GM21576 (cell line): ENCODE measurements around the gene KRTAP5-6.
"Not testable (repeated sequence)": the region's sequence is repeated elsewhere in the genome, so short reads cannot be mapped to it uniquely, and the experiment has no call there.

Source experiments
- ATAC-seq: cut with Tn5 transposase; IDR thresholded peaks from one replicate; pipeline ENCODE4 v1.9.1; 2021; ENCODE audit warnings: mild to moderate bottlenecking, moderate library complexity; ENCODE audit not compliant: unreplicated experiment

KRTAP5-6 gene

GRCh38 chr11:1661454-1662269 is 35.3 kb upstream of the KRTAP5-6 start:
- ATAC-seq = not testable (repeated sequence)

DNA sequence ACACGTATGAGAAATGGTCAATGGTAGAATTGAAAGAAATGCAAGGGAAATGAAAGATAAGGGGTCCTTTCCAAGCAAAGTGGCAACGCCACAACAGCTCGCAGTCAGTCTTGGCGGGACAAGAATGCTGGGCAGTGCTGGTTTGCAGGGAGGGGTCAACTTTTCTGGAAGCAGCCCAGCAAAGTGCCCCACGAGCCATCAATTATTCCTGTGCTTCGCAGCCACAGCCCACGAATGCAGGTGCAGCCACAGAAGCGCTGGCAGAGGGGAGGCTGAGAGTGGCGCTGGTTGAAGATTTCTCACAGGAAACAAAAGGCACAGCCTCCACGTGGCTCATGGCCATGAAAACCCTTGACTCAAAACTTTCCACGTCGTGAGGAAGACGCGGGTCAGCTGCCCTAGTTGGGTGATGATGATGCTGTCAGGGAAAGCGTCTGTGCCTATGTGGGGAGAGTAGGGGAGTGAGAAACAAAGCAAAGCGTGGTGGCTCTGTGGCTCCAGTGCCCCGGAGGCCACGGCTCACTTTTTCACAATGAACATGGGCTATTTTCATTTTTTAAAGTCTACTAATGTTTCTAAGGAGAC is 34.2 kb upstream of the KRTAP5-6 start:
- not testable (repeated sequence) for ATAC-seq

DNA sequence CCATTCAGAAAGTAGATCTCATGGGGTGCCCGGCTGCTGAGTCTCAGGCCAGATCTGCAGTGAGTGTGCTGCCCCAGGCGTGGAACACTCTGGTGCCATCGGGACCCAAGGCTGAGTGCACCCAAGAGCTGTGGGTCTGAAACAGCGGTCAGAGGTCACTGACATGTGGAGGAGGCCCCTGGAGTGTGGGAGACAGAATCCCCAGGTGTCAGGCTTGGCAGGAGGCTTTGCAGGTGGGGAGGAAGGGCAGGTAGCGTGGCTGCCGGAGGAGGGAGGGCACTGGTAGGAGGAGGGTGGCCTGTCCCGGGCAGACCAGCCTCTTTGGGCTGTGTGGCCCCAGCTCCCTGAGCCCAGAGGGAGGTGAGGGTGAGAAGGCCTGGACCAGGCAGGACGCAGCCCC is 31.7 kb upstream of the KRTAP5-6 start:
- no peak for ATAC-seq

DNA sequence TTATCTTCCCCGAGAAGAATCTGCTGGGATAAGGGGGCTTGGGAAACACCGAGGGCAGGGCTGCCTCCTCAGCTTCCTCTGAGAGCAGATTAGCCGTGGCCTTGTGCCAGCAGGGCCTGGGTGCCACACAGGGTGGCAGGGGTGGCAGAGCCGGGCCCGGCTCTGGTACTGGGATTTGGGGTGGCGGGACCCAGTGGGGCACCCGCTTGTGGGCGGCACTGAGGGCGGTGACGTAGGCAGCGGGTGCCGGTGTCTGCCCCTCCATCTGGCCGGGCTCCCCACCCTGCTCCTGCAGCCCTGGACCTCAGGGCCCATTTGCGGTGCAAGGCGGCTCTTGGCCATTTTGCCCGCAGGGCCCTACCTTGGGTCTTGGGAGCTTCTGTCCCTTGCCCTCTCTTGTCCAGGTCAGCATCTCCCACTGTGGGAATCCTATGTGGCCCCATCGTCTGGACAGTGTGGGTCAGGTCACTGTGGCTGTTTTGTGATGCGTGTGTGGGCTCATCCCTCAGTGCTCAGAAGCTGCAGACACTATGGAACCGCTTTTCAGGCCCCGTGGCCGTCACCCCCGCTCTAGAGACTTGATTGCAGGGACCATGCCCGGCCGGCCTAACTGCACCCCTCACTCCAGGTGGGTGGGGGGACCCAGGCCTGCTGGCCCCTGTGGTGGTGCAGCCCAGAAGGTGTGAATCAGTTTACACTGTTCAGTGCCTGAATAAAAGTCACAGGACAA is 29.7 kb upstream of the KRTAP5-6 start:
- ATAC-seq = no peak

- ATAC-seq = no peak
Observed at GRCh38 chr11:1667906-1668305, 29.1 kb upstream of the KRTAP5-6 start.

GRCh38 chr11:1668911-1669473 is 28.0 kb upstream of the KRTAP5-6 start:
- no peak for ATAC-seq

DNA sequence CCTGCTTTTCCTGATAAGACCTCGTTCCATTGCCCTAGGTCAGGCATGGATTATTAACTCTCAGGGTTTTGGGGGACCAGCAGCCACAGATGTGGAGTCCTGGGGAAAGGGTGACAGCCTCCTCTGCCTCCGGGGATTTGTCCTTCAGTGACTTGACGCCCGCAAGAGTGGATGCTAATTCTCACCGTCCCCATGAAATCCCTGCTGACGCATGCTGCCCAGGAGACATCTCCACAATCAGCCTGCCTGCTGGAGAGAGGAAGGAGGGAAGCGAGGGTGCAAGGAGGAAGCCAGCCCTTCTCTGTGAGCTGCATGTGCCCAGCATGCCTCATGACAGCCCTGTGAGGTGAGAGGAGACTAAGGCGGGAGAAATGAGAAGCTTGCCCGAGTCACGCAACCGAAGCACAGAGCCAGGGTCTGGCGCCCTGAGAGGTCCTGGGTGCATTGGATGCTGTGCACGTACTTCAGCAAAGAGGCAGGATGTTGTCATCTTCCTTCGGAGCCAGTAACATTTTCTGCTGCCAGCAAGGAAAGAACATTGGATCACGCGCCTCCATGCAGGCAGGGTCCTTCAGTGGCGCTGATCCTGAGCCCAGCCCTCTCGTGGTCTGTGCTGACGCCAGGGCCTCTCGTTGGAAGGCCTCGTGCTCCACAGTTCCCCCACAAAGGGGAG is 27.3 kb upstream of the KRTAP5-6 start:
- ATAC-seq = no peak

DNA sequence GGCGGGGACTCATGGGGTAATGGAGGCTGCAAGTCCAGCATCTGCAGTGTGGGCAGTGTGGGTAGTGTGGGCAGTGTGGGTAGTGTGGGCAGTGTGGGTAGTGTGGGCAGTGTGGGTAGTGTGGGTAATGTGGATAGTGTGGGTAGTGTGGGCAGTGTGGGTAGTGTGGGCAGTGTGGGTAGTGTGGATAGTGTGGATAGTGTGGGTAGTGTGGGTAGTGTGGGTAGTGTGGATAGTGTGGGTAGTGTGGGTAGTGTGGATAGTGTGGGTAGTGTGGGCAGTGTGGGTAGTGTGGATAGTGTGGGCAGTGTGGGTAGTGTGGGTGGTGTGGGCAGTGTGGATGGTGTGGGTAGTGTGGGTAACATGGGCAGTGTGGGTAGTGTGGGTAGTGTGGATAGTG is 26.5 kb upstream of the KRTAP5-6 start:
- ATAC-seq = not testable (repeated sequence)

DNA sequence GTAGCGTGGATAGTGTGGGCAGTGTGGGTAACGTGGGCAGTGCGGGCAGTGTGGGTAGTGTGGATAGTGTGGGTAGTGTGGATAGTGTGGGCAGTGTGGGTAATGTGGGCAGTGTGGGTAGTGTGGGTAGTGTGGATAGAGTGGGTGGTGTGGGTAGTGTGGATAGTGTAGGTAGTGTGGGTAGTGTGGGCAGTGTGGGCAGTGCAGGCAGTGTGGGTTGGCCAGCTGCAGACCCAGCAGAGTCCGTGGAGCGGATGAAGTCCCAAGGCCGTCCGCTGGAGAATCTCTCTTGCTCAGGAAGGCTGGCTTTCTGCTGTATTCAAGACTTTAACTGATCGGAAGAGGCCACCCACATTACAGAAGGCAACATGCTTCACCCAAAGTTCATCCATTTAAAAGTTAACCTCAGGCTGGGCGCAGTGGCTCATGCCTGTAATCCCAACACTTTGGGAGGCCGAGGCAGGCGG is 26.1 kb upstream of the KRTAP5-6 start:
- no peak for ATAC-seq

GRCh38 chr11:1671658-1672057 is 25.3 kb upstream of the KRTAP5-6 start:
- no peak for ATAC-seq

DNA sequence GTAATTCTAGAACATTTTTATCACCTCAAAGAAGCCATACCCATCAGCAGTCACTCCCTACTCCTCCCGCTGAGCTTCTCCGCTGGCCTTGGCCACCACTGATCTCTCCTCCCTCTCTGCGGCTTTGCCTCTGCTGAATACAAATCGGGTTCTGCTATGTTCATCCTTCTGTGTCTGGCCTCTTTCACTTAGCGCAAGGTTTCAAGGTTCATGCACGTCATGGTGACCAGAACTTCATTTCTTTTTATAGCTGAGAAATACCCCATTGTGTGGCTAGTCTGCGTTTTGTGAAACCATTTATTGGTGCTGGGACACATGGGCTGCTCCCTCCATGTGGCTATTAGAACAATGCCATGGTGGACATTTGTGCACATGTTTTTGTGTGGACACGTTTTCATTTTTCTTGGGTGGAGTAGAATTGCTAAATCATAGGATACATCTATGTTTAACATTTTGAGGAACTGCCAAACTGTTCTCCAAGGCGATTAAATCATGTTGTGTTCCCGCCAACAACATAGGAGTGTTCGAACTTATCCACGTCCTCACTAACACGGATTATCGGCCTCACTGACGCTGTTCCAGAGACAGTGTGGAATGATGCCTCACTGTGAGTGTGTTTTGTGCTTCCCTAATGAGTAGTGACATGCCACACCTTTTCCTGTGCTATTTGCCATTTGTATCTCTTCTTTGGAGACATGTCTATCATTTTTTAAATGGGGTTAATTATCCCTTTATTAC is 24.2 kb upstream of the KRTAP5-6 start:
- ATAC-seq = no peak

DNA sequence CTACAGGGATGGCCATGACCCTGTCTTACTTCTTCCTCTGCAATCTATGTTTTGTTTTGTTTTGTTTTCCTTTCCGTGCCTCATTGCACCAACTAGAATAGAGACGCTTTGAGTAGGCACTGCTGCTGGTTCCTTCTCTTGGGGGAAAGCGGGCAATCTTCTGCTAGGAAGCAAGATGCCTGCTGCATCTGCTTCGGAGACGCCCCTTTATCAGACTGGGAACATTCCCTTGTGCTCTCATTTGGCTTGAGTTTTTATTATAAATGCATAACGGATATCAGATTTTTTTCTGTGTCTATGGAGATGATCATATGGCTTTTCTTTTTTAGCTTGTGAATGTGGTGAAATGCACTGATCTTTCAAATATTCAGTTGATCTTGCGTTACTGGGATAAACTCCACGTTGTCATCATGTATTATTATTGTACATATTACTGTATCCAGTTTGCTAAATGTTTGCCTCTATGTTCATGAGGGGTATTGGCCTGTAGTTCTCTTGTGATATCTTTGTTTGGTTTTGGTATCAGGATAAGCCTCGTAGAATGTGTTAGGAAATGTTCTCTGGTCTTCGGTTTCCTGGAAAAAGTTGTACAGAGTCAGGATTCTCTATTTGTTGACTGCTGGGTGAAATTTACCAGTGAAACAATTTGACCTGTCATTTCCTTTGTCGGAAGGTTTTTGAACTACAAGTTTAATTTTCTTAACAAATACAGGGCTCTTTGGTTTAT is 23.4 kb upstream of the KRTAP5-6 start:
- no peak for ATAC-seq

- ATAC-seq = no peak
Observed at GRCh38 chr11:1674173-1675131, 22.5 kb upstream of the KRTAP5-6 start.

- no peak for ATAC-seq
Observed at GRCh38 chr11:1675536-1676228, 21.3 kb upstream of the KRTAP5-6 start.

- no peak for ATAC-seq
Observed at GRCh38 chr11:1676229-1676740, 20.7 kb upstream of the KRTAP5-6 start.

DNA sequence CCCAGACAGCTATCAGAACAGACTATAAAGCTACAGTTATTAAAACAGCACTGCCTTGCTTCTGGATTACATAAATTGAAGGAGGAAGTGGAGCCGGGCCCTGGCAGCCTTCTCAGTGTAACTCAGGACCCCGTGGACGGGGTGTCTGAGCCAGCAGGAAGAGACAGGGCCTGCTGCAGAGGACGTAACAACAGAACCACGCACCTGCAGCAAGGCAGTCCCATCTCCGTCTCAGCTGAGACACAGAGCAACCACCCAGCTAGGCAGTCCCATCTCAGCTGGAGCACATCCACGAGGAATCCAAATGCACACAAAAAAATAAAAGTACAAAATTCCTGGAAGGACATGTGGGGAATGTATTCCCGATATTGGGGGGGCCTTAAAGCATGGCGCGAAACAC is 17.1 kb upstream of the KRTAP5-6 start:
- ATAC-seq = no peak

GRCh38 chr11:1682225-1682905 is 14.6 kb upstream of the KRTAP5-6 start:
- ATAC-seq = no peak
